GM06990 (cell line): ENCODE measurements around the gene MAGI1.

Experiments
- DNase-seq: peaks from one replicate; pipeline ENCODE4 v3.0.0-alpha.2; 2011; ENCODE audit not compliant: insufficient read length; ENCODE audit errors: extremely low read depth
- H3K27me3 ChIP-seq: replicated peaks from 2 replicates; pipeline ENCODE4 v1.6.0; 2011; ENCODE audit warnings: low read length; ENCODE audit not compliant: control insufficient read depth, insufficient read depth
- H3K36me3 ChIP-seq: 2 replicates; pipeline ENCODE4 v1.5.1; 2011; ENCODE audit warnings: low read length; ENCODE audit not compliant: control insufficient read depth, insufficient read depth
- H3K4me3 ChIP-seq: replicated peaks from 2 replicates; pipeline ENCODE4 v1.5.1; 2011; ENCODE audit warnings: low read depth, mild to moderate bottlenecking, control low read depth, low read length
- CTCF ChIP-seq: IDR thresholded peaks from 2 replicates; pipeline ENCODE4 v1.5.1; 2011; ENCODE audit warnings: low read length, control low read depth, mild to moderate bottlenecking, inconsistent platforms; ENCODE audit not compliant: insufficient read depth, poor library complexity, severe bottlenecking

Gene MAGI1

DNA sequence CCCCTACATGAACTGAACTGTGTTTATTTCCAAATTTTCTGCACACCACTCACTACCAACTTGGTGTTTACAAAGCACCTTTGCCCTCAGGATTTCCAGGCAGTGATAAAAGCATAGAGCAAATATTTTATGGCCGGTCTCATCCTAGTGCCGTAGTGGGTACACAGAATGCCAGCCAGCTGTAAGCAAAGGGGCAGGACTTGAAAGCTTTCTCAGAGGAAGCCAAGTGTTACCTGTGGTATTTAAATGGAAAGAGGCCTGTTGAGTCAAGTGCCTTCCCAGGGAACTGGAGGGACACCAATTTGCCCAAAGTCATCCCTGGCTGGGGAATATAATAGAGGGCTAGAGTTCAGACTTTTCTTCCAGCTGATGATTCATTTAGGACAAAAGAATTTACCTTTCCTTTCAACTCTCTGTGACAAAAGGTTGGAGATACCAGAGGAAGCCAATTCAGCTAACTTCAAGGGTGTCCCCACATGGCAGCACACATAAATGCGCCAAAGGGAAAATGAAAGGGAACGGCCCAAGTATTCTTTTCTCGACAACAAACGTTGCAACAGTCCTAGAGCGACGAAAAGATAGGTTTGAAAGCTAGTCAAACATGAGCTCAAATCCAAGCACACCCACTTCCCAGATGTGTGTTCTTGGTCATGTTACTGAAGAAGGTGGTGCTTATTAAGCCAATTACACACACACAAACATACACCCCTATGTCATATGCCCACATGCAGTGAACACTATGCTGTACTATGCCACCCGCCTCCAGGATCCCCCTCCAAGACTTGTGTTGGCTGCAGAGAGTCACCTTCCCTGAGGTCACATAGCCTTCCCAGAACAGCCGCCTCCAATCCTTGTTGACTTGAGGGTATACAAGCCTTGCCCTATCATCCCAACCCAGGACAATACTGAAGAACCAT lies 27.7 kb downstream of the MAGI1 start:
- TF ChIP-seq CTCF = no peak
- DNase-seq = no peak
- no peaks in the 10 kb centered on the region for H3K36me3 ChIP-seq
- H3K27me3 ChIP-seq = no peaks in the 10 kb centered on the region
- H3K4me3 ChIP-seq = no peak overlapping the region

DNA sequence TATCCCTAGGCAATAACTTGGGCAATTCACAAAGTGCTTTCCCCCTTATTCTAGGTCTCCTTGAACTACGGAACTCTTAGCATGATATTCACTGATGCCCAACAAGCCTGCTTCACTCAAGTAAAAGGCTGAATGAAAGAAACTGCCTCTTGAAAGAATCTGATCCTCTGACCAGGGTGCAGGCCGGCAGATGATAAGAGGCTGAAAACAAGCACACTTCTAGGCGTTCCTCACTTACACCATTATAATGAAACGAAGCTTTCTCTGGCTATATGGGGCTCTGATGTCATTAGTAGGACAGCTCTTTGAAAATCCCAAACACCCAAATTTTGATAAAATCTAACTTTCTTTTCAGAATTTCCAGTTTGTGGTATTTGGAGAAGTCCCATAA lies 28.4 kb downstream of the MAGI1 start:
- Histone ChIP-seq H3K27me3 (no peaks in the 10 kb centered on the region), H3K4me3 (no peak overlapping the region), H3K36me3 (no peaks in the 10 kb centered on the region)
- TF ChIP-seq CTCF = no peak
- no peak for DNase-seq

DNA sequence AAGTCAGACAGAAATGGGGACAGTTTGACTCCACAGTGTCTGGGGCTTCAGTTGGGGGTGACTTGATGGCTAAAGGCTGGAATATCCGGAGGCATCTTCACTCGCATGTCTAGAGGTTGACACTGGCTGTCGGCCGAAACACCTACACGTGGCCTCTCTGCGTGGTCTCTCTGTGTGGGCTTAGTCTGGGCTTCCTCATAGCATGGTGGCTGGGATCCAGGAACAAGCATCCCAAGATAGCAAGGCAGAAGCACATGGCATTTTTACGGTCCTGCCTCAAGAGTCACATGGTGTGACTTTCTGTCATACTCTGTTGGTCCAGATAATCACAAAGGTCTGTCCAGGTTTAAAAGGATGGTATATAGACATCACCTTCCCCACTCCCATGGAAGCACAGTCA lies 34.5 kb downstream of the MAGI1 start:
- Histone ChIP-seq H3K36me3 (no peaks in the 10 kb centered on the region), H3K4me3 (no peak overlapping the region), H3K27me3 (no peaks in the 10 kb centered on the region)
- TF ChIP-seq CTCF = no peak
- no peak for DNase-seq

- no peak for DNase-seq
- no peak for TF ChIP-seq CTCF
- Histone ChIP-seq H3K27me3 (no peaks in the 10 kb centered on the region), H3K36me3 (no peaks in the 10 kb centered on the region), H3K4me3 (no peak overlapping the region)
Measured at GRCh38 chr3:66001626-66002025, 37.1 kb downstream of the MAGI1 start.

GRCh38 chr3:66000506-66000905 lies 38.2 kb downstream of the MAGI1 start:
- H3K4me3 ChIP-seq = no peak overlapping the region
- DNase-seq = no peak
- no peak for TF ChIP-seq CTCF
- H3K36me3 ChIP-seq = no peaks in the 10 kb centered on the region
- no peaks in the 10 kb centered on the region for H3K27me3 ChIP-seq
